HCEC 1CT (cell line): Measurements from ENCODE around the gene TMEM273.
"Not testable (repeated sequence)": the region's sequence is repeated elsewhere in the genome, so short reads cannot be mapped to it uniquely, and the experiment has no call there.

Experiments used
- DNase-seq: peaks from one replicate; pipeline ENCODE4 v3.0.0-alpha.2; 2017

Gene TMEM273

DNA sequence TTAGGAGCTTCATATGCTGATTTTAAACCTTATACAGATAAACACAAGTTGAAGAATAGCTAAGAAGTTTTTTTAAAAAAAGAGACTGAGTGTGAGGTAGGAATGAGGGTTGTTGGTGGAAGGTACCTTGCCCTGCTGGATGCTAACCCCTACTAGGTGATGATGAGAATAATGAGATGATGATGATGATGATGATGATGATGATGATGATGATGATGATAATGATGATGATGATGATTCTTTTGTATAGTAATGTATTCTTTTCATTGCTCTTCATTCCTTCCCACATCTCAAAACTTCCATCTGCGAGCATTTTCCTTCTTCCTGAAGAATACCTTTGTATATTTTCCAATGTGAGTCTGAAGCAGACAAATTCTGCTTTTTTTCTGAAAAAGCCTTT lies 14.1 kb upstream of the TMEM273 start:
- no peak for DNase-seq

DNA sequence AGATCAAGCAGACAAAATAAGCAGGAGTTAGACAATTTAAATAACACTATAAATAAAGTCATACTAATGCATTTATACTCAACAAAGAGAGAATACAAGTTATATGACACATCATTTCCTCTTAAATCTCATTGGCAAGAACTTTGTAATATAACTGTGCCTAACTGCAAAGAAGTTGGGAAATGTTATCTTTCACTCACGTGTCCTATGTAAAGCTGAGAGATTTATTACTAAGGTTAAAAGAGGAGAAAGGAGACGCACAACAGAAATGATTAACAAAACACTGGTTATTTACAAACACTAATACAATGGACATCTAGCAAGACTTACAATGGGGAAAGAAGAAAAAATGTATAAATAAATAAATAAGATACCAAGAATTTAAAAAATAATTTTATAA lies 12.7 kb upstream of the TMEM273 start:
- DNase-seq = no peak

DNA sequence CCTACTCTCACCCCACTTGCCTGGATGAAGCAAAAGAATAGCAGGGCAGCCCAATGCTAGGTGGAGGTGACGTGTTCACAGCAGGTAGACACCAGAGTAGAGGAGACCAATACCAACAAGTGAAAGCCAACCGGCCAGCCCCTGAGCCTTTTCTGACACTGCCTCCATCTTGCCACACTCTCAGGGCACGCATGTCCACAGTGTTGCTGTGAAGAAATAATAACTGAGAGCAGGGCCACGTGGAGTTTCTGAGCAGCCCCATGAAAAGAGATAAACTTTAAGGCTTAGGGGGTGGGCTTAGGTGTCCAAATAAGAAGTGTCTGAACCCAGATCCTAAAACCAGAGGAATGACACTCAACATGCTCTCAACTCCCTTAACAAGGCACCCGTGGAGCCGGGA lies 9.0 kb upstream of the TMEM273 start:
- DNase-seq = no peak

DNA sequence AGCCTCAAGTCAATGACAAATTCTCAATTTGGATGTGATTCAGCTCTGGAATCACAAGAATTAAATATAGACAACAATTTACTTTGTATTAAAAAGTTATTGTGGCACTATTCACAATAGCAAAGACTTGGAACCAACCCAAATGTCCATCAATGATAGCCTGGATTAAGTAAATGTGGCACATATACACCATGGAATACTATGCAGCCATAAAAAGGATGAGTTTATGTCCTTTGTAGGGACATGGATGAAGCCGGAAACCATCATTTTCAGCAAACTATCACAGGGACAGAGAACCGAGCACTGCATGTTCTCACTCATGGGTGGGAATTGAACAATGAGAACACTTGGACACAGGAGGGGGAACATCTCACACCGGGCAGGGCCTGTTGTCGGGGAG lies 7.7 kb upstream of the TMEM273 start:
- not testable (repeated sequence) for DNase-seq

DNA sequence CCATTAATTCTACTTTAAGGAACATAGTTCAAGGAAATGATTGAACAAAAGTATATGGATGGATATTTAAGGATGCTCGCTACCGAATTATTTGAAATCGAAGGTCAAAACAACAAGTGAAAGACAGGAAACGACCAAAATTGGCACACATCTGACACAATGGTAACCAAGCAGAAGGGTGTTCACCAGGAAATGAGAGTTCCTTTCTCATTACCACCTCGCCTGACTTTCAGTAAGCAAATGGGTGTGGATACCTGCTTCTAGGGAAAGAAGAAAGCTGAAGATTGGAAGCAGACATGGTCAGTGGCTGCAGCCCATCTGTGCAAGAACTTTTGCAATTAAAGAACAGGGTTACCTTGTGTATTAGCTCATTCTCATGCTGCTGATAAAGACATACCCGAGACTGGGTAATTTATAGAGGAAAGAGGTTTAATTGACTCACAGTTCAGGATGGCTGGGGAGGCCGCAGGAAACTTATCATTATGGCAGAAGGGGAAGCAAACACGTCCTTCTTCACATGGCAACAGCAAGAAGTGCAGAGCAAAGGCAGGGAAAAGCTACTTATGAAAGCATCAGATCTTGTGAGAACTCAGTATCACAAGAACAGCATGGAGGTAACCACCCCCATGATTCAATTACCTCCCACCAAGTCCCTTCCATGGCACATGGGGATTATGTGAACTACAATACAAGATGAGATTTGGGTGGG lies 6.2 kb upstream of the TMEM273 start:
- no peak for DNase-seq

DNA sequence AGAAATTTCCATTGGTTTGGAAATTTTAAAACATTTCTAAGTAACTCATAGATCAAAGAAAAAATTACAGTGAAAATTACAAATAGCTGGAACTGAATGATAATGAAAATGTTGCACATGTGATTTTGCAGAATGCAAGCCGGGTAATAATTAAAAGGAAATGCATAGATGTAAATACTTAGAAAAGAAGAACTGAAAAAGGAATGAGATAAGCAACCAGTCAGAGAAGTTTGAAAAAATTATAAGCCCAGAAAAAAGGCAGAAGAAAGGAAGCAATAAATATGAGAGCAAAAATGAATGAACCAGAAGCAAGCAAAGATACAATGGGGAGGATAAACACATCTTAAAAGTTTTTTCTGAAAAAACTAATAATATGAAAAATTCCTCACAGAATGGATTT lies 3.2 kb upstream of the TMEM273 start:
- DNase-seq = no peak

DNA sequence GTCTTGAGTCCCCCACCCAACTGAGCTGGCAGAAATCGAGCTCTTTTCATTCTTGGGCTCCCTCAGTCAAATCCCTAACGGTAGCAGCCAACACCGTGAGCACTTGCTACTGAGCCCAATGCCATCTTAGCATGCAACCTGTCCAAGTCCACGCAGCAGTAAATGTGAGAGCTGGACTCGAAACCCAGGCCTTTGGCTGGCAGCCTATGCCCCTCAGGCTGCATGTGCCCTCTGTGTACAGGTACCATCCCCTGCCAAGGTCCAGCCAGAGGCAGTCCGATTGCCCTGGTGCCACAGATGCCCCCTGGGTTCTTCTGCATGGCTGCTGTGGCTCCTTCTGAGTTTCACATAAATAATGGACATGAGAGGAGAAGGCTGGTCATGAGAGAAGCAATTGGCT lies 1.2 kb upstream of the TMEM273 start:
- no peak for DNase-seq

DNA sequence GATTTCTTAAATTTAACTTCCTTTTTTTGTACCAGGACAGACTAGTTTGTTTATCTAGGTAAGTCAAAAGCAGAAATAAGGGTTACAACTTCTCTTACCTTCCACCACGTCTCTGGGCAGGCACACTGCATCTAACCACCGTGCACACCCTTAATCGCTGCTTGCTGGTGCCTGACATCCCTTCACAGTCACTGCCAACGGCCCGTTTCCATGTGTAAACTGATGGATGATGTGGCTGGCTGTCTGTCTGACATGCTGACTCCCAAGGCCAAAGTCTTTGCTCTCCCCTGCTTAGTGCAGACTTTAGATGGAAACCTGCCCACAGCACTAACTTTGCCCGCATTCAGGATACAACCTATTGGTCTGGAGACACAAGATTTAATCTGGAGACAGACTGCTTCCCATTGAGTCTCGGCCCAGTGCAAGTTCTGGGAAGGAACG lies 1.1 kb downstream of the TMEM273 start:
- no peak for DNase-seq

DNA sequence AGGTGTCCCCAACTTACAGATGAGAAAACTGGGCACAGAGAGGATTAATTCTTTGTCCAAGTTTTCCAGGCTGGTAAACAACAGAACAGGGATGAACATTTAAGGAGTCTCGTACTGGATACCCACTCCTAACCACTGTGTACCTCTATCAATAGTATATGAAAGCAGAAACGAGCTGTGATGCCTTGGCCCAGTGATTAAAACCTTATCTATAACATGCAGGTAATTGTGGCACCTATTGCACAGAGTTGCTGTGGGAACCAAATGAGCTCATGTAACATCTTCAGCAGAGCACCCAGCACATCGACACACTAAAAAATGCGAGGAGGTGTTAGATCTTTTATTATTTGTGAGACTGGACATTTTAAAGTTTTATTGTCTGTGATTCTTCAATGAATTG lies 1.6 kb downstream of the TMEM273 start:
- DNase-seq = no peak

DNA sequence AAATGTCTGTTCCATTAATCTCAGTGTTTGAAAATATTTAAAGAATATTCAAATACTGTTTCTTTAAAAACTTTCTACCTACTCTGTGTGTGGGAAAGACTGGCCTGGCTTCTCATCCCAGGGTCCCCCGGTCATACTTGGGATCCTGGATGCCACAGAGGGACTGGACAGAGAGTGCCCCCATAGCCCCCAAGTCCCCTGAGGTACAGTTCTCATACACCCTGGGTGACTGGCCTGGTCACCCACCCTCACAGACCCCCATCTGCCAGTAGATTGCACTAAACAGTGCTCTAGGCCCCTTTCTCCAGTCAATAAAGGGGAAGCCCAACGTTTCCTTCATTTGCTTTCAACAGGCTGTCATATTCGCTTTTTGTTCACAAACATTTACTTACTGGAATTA lies 3.0 kb downstream of the TMEM273 start:
- no peak for DNase-seq

DNA sequence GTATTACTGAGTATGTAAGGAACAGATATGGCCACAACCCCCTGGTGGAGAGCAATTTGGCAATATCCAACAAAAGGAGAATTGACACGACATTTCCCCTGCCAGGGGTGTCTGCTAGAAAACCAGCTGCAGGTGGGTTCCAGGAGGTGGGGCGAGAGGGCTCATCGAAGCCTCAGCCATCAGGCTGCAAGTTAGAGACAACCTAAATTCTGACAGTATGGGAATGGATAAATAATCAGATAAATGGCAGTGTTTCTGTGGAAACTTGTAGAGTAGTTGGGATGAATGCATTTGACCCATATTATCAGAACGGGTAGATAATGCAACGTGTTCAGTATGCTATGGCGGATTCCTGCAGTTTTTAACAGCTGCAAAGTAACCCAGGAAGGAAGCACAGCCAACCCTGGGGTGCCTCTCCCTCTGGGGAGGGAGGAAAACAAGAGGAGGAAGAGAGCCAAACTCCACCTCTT lies 3.5 kb downstream of the TMEM273 start:
- no peak for DNase-seq

DNA sequence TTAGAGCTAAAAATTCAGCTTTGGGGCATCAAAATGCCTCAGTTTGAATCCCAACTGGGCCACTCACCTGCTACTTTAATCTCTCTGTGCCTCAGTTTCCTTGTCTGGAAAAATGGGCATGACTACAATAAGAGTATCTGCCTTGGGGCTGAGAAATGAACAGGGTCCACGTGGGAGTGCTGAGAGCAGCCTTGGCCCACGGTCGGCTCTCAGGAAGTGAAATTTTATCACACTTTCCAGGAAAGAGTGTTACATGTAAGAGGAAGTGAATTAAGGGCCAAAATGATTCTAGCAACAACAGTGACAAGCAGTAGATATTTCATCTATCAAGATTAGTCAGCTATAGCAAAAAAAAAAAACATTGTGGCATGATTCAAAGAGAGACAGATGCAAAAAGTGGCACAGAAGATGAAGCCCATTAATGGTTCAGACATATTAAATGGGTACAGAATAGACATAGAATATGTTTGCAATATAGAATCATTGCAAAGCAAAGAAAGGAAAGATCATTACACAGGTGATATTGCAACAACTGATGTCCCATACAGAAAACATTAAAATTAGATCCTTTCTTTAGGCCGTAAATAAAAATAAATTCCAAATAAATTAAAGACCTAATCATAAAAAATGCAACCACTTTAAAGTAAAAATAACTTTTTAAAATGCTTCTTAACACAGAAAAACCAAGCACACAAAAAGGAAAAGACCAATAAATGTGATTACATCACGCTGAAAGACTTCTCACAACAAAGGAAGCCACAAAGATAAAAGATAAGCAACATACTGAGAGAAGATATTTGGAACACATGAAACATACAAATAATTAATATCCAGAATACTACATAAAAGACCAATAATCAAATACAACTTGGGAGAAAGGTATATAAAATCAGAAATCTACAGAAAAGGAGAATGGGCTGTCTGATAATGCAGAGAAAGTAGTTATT lies 4.3 kb downstream of the TMEM273 start:
- no peak for DNase-seq

DNA sequence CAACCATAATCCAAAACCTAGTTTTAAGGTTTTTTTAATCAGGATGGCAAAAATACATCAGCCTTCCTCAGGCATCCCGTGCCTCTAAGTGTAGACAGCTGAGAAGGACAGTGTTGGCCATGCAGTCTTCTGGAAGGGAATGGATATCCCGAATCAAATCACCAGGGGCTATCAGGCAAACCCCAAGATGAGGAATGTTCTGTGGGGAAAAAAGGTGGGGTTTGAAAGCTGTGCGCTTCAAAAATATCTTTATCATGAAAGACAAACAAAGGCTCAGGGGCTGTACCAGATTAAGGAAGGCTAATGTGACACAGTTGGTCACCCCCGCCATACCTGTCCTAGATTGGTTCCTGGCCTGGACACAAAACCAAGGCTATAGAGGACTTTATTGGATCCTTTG lies 5.4 kb downstream of the TMEM273 start:
- DNase-seq = no peak

DNA sequence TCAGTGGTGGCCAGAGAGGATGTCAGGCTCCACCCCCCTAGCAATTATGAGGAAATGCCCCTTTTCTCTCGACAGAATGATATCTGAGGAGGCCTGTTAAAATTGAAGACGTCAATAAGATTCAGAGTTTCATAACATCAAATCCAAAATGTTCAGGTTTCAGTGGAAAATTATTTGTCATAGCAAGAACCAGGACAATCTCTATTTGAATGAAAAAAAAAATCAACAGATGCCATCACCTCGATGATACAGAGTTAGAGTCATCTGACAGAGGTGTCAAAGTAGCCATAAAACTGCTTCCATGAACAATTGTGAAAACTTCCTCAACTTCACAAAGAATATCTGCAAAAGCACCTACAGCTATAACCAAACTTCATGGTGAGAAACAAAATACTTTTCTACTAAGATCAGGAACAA lies 7.7 kb downstream of the TMEM273 start:
- DNase-seq = no peak

DNA sequence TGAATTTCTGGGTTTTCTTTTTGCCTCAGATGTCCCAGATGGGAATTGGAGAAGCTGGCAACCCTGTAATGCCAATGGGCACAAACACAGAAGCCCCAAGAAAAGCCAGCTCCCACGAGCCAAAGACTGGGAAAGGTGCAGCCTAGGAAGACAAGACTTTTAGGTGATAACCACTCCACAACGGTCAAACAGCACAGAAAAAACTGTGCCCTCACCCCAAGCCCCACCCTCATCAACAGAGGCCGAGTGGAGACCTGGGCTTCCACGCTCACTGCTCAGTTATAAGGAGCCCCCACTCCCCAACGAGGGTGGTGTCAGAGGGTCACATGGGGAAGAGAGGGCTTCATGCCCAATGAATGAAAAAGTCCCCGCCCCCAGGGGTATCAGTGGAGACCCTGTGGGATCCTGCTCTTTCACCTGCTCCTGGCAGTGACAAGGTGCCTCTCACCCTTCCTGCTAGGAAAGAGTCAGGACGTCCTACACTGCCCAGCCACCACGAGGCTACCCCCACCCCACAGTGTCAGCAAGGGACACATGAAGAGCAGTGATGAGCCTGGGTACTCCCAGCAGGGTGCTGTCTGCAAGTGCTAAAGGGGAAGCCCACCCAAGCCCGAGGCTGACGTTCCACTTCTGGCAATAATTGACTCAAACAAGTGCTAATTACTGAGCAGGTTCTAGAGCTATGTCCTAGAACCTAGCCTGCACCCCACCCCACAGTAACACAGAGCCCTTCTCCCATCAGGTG lies 8.3 kb downstream of the TMEM273 start:
- DNase-seq = no peak

DNA sequence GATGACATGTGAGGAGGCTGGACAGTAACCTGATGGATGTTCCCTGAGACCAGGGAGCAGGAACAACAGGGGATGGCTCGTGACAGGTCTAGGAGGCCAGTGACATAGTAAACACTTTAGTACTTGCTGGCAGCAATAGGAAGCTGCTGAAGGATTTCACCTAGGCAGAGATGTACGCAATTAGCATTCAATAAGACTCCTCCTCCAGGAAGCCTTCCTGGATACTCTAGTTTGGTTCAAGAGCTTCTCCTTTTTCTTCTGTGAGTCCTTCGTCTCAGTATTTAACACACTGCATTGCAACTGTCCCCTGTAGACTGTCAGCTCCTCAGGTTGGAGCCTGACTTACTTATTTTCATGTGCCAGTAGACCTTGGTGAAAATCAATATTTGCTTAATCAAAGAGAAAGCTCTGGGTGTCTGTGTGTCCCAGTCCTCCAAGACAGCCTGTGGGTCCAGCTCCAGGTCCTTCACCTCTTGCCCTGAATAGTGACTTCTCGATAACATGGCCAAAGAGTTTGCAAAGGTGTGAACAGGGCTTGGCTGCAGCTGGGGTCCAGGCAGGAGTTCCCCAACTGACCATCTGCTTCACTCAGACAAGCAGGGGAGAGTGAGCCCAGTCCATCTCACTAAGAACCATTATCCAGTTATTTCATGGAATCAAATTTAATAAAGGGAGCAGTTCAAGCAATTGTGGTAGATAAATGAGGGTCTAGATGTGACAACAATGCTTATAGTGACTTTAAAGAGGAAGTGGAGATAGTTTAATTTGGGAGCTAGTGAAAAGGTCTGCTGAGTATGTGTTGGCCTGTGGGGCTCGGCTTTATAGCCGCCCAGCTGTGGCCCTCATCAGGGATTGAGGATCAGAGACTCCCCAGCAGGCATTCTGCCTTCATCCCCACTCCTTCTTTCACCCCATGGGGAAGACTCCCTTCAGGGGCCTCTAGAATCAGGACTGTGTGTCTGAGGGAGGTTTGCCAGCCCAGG lies 9.4 kb downstream of the TMEM273 start:
- no peak for DNase-seq

DNA sequence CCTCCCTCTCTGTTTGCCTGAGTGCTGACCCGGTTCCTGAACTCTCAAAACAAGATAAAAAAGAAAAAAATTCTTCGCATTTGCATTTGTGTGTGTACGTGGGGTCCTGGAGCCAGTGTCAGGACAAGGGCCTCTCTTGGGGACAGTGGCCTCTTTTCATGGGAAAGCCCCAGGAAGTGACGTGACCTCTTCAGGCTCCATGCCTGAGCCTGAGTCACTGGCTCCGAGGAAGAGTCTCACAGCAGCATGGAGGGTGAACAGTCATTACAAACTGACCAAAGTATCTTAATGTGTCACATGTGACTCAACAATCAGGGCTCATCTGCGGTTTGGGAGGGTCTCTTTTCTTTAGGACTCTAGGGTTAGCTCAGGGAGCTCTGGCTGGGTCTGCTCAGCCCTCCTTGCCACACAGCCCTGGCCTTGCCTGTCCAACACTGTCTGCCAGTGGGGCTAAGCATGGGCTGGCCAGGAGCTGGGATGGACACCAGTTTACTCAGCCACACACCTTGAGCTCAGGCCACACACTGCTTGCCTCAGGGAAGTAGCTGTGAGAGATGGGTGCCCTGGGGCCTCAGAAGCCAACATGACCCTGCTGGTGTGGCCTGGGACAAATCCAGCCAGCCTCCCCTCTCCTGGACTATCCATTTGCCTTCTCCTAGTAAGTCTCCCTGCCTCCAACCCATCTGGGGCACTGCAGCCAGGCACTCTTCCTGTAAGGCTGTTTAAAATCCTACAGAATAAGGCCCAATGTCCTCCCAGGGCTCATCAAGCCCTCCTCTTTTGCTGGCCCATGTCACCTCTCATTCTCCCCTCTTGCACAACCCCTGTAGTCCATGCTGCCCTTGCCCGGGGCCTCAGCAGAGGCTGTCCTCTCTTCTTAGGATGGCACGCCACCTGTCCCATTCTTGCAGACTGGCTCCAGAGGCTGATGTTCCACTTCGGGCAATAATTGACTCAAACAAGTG lies 10.5 kb downstream of the TMEM273 start:
- peak; percentile 89 for DNase-seq

DNA sequence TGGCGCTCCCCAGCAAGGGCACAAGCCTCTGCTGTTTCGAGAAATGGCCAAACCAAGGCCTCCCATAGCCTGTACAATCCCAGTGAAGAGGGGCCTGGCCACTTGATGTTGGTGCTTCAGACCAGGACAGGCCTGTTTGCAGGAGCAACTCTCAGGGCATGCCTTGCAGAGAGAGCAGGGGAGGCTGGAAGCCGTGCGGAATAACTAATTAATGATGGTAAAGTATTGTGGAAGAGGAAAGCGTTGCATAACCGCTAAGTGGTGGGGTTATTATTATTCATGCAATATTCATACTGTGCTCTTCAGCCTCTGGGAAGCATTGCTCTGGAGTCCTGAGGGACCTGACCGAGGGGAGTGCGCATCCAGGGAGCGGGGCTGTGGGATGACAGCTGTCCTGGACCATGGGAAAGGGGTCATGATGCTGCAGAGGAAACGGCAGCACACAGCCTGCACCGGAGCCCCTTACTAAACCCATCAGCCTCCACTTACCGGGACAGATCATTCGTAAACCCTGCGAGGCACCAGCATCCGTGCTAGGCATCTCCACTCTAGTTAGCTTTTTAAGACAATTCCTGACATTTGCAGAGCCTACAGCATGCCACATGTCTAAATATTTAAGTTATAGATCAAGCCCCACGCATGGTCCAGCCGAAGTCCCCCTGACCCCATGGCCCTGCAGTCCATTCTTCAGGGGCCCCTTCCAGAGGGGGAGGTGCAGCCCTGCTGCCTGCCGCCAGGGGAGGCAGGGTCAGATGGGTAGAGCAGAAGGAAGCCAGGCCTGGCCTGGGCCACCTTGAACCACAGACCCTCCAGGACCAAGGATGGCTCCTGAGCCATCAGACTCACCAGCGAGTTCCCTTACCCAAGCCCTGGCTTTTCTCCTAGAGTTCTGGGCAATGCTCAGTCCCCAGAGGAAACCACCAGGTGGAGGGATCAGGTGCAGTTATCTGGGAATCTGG lies 11.6 kb downstream of the TMEM273 start:
- DNase-seq = no peak

DNA sequence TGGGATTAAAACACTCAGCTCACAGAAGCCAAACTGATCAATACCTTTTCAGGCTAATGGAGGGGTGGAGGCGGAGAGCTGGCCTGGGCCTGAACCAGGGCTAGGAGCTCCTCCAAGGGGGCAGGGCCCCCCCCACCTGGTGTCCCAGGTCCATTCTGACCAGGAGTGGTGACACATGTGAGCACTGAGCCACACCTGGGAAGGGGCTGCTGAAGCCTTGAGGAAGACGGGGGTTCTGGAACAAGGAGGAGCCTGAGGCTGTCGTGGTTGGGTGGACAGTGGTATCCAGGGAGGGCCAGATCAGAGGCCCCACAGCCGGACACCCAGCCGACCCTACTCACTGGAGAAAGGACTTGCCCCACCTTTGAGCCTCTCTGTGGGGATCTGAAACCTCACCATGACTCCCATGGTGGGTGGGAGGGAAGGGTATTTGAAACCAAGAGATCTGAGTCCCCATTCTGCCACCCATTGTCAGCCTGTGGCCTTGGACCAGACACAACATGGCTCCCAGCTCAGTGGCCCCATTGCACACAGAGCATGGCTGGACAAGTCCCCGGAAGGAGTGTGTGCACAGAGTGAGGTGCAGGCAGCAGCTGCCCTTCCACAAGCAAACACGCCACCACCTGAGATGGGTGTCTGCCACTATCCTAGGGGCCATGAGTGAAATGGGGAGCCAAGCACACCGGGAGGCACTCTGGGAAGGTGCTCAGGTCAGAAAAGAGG lies 12.4 kb downstream of the TMEM273 start:
- DNase-seq = no peak
